ENCODE data around the gene PRDM12.

Gene PRDM12

GRCh38 chr9:130664251-130665028, at the start of gene PRDM12:
Gene PRDM12 (plus strand): TSS chr9:130664594. CDS start chr9:130664654, 60 bp downstream.
- no peak for DNase-seq

DNA sequence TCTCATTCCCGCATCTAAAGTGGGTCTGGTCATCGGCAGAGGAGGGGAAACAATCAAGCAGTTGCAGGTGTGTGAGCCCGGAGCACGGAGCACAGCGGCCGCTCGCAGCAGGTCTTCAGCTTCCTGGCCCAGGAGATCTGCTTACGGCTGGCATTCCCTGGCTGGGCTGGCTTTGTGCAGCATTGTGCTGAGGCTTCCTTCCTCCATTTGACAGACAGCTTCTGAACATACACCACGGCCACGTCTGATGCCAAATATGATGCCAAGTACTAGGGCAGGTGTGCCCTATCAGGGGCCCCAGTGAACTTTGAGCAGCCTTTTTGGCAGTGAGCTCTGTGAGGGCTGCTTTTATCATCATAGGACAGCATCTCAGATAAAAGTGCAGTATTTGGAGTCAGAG, 47.9 kb upstream of the PRDM12 start:
- DNase-seq, result no peak

DNA sequence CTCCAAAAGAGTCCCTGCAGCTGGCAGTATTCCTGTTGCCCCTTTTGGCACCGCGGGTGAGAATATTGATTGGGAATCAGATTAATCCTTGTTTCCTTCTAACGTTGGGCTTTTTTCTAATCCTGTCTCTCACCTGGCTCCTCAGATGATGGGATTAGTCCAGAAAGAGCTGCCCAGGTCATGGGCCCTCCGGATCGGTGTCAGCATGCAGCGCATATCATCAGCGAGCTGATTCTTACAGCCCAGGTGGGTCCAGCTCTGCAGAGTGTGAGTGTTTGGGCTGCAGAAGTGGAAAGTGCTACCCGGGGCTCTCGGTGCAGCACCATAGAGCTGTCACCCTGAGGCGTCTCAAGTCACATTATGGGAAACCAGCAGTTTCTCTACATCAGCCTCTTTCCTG, 40.9 kb upstream of the PRDM12 start:
- no peak for DNase-seq

- DNase-seq, result no peak
Observed at GRCh38 chr9:130624154-130624553, 40.2 kb upstream of the PRDM12 start.

DNA sequence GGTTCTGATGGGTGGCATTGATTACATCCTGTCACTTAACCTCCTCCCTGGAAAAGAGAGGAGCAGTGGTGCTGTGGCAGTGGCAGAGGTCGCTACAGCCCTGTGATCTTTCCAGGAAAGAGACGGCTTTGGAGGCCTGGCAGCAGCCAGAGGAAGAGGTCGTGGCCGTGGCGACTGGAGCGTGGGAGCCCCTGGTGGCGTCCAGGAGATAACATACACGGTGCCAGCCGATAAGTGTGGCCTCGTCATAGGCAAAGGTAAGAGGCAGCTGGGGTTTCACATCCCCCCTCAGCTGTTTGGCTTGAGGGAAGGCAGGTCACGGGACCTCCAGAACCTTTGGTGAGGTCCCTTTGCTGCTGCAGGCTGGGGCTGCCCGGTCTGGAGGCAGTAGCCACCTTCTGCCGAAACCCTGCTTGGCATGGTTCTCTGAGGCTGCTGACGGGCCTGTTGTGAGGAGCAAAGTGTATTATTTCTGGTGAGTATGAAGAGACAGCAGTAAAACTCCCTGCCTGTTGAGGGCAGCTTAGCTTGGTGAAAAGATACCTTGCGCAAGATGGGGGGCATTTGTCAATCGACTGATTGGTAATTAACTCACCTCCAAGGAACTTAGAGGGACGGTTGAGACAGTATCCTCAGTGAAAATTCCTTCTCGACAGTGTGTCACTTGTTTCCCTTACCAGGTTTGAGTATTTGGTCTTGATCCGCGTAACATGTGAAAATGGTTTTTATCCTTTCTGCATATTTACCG, 38.0 kb upstream of the PRDM12 start:
- no peak for DNase-seq

DNA sequence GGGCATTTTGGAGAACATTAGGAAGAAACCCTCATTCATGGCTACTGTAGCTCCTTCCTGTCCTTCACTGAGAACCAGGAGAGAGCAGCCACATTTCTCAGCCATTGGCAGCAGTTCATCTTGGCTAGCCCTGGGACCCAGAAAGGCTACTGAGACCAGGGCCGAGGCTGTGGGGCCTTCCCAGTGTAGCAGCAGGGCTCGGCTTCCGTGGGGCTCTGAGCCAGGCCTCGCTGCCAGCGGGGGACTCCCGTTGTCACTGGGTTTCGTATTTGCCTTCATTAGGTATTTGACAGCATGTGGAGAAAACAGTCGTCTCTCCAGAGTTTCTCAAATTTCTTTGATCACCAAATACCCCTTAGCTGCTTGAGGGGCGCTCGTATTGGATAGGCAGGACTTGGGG, 37.3 kb upstream of the PRDM12 start:
- no peak for DNase-seq

DNA sequence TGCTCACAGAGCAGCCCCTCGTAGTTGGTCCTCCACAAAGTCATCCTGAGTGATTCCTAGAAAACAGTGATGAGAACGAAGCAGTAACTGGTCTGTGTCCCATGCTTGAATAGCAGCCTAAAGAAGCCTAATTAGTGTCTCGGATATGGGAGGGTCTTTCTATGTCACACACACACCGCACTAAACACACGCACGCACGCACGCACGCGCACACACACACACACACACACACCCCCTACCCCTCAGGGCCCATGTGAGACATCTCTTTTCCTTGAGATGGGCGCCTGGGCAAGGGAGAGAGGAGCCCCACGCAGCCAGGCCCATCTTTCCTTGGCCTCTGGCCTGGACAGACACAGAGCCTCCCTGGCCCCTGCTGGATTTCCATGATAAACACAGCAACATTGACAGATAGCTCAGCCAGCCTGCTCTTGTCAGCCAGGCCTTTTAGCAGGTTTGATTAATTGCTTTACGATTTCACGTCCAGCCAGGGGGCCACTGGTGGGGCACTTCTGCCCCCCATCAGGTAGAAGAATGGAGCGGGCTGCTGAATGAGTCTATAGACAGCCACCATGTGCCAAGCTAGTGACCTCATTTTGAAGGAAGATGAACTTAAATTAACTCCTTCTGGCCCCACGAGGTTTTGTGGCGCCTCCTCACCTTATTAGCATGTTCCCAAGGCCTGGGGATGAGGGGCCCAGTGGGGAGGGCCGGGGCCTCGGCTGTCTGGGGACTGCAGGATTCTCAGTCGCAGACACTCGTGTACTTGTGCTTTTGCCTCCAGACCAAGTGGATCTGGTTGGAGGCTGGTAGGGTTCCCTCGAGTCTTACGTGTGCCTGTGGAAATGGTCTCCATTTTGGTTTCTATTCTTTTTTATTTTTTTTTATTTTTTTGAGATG, 36.2 kb upstream of the PRDM12 start:
- no peak for DNase-seq

GRCh38 chr9:130629443-130630070, 34.8 kb upstream of the PRDM12 start:
- no peak for DNase-seq

GRCh38 chr9:130630071-130630450, 34.3 kb upstream of the PRDM12 start:
- no peak for DNase-seq

GRCh38 chr9:130630506-130631330, 33.7 kb upstream of the PRDM12 start:
- no peak for DNase-seq

DNA sequence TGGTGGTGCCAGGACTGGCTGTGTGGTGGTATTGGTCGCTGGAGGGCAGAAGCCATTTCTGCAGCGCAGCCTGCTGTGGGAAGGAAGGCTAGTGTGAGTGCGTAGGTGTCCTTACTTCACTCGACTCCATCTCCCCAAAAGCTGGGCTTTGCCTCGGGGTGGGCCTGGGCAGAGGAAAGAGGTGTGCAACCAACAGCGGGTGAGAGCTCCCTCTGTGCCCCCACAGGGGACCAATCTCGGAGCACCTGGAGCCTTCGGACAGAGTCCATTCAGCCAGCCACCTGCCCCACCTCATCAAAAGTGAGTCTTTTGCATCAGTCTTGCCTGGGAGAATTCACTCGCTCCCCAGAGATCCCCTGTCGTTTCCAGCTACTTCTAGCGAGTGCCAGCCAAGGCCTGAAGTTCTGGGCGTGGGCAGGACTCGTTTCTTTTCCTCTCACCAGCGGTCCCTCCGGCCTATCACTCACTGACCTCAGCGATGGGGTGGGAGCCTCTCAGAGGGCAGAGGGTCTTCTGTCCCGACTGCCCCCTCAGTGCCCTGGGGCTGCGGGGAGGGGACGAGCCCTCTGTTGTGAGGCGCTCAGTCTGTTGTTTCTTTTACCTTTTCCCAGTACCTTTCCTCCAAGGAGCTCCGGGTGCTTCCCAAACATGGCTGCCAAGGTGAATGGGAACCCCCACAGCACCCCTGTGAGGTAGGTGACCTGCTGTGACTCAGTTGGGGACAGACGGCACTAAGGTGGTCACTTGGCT, 32.9 kb upstream of the PRDM12 start:
- DNase-seq, result no peak

DNA sequence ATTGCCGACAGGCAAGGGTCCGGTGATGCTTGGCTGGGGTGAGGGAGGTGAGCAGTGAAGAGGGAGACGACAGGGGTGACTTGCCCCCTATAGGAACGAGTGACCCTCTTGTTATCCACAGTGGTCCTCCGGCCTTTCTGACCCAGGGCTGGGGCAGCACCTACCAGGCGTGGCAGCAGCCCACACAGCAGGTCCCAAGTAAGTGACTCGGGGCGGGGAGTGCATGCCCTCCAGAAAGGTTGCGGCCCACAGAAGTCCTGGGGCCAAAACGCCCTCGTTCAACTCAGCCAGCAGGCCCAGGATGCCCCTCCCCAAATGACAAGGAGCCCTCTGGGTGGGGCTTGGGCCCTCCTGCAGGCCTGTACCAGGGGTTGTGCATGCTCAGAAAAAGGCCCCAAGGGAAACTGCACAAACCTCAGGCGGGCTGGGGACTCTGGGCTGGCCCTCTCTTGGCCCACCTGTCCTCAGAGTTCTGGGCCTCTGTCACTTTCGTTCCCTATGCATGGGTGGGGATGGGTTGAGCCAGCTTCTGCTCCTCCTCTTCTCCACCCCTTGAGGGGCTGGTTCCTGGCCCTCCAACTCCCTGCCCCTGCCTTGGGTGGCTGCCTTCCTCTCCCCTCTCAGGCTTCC, 32.2 kb upstream of the PRDM12 start:
- DNase-seq, result no peak

GRCh38 chr9:130632841-130633240, 31.6 kb upstream of the PRDM12 start:
- DNase-seq, result no peak

GRCh38 chr9:130633336-130634190, 30.8 kb upstream of the PRDM12 start:
- DNase-seq, result no peak

GRCh38 chr9:130634191-130634768, 30.1 kb upstream of the PRDM12 start:
- DNase-seq, result no peak

- no peak for DNase-seq
Observed at GRCh38 chr9:130634801-130635200, 29.6 kb upstream of the PRDM12 start.

GRCh38 chr9:130635306-130635705, 29.1 kb upstream of the PRDM12 start:
- no peak for DNase-seq

- no peak for DNase-seq
Observed at GRCh38 chr9:130635721-130636647, 28.4 kb upstream of the PRDM12 start.
